ENCODE data around the gene KRTAP19-4.
A peak's percentile ranks its signal among the peaks of the same experiment; 100 is the strongest.
"Not testable (repeated sequence)": the region's sequence is repeated elsewhere in the genome, so short reads cannot be mapped to it uniquely, and the experiment has no call there.

KRTAP19-4 gene, protein sequence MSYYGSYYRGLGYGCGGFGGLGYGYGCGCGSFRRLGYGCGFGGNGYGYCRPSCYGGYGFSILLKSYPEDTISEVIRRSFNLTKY

DNA sequence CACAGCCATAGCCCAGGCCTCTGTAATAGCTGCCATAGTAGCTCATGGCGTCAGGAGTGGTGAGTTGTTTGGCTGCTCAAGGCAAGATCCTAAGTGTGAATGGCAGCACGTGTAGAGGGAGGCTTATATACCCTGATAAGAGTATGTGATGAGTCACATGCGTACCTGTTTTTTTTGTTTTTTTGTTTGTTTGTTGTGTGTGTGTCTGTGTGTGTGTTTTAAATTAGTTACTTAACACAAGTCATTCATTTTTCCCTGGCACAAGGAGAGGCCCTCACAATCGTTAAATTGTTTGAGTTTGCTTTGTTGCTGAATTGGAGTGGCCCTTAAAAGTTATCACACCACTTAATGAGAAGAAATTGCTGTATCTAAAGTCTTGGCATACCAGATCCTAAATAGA is at the start of gene KRTAP19-4:
Gene KRTAP19-4 (minus strand): TSS at position 101 of the 400 bp plus-strand sequence. CDS start 55 bp downstream, at position 46.
- TF ChIP-seq, protein P1, sequence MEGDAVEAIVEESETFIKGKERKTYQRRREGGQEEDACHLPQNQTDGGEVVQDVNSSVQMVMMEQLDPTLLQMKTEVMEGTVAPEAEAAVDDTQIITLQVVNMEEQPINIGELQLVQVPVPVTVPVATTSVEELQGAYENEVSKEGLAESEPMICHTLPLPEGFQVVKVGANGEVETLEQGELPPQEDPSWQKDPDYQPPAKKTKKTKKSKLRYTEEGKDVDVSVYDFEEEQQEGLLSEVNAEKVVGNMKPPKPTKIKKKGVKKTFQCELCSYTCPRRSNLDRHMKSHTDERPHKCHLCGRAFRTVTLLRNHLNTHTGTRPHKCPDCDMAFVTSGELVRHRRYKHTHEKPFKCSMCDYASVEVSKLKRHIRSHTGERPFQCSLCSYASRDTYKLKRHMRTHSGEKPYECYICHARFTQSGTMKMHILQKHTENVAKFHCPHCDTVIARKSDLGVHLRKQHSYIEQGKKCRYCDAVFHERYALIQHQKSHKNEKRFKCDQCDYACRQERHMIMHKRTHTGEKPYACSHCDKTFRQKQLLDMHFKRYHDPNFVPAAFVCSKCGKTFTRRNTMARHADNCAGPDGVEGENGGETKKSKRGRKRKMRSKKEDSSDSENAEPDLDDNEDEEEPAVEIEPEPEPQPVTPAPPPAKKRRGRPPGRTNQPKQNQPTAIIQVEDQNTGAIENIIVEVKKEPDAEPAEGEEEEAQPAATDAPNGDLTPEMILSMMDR (conservative IDR thresholded peaks at IDR 0.05; ENCODE audit: low read depth, low read length), result no peak
- DNase-seq (ENCODE audit: low read depth), result no peak

DNA sequence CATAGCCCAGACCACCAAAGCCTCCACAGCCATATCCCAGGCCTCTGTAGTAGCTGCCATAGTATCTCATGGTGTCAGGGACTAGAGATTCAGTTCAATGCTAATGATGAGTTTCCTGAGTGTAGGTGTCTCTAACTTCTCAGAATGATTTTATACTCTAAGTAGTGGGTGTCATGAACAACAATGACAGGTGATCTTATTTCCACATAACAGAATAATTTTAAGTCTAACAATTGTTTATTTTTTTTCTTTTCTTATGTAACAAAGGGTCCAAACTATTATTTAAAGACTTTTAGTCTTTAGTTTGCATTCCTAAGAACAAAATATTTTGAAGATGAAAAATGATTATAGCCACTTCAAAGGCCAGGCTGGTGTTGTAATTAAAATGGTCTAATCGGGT is 44.8 kb upstream of the KRTAP19-4 start, which contains the start of gene KRTAP19-6:
Gene KRTAP19-6 (minus strand): TSS at position 101 of the 400 bp plus-strand sequence. CDS start 31 bp downstream, at position 70.
- DNase-seq (ENCODE audit: low read depth), result no peak
- no peak within 1 kb of the TSS for H3K4me3 ChIP-seq (ENCODE audit: low read length)
- TF ChIP-seq, protein P1 (conservative IDR thresholded peaks at IDR 0.05; ENCODE audit: low read depth, low read length), result no peak

More for the DNA sequence above, at the start of gene KRTAP19-4:
- H3K4me3 ChIP-seq (ENCODE audit: low read length), result no peak within 1 kb of the TSS

DNA sequence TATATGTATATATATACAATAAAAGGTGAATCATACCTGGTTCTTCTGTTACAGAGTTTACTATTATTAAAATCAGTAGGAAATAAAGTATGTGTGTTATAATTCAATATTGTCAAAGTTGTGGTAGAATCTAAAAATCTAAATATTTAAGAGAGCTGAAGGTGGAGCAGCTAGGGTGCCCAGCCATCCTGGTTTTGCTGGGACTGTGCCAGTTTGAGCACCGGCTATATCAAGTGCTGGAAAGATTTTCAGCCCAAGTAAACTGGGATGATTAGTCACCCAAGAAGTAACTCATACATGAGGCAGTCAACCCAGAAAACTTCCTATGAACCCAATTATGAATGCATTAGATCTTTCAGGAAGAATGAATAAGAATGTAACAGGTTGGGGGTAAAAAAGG is 21.9 kb upstream of the KRTAP19-4 start:
- TF ChIP-seq, protein P1 (conservative IDR thresholded peaks at IDR 0.05; ENCODE audit: low read depth, low read length), result no peak

DNA sequence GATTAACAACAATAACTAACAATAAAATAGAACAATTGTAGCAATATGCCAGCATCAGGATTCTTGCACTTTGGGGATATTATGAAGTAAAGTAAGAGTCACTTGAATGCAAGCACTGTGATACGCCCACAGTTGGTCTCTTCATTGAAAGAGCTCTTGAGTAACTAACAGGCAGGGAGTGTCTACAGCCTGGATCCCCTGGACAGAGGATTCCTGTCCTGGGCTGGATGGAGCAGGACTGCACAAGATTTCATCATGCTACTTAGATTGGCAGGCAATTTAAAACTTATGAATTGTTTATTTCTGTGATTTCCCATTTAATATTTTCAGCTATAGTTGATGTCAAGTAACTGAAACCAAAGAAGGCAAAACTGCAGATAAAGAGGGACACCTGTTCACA is 18.7 kb upstream of the KRTAP19-4 start:
- no peak overlapping the region for H3K4me3 ChIP-seq (ENCODE audit: low read length)
- DNase-seq (ENCODE audit: low read depth), result no peak
- TF ChIP-seq, protein P1 (conservative IDR thresholded peaks at IDR 0.05; ENCODE audit: low read depth, low read length), result no peak

More for the DNA sequence above, 21.9 kb upstream of the KRTAP19-4 start:
- no peak overlapping the region for H3K4me3 ChIP-seq (ENCODE audit: low read length)
- no peak for DNase-seq (ENCODE audit: low read depth)

DNA sequence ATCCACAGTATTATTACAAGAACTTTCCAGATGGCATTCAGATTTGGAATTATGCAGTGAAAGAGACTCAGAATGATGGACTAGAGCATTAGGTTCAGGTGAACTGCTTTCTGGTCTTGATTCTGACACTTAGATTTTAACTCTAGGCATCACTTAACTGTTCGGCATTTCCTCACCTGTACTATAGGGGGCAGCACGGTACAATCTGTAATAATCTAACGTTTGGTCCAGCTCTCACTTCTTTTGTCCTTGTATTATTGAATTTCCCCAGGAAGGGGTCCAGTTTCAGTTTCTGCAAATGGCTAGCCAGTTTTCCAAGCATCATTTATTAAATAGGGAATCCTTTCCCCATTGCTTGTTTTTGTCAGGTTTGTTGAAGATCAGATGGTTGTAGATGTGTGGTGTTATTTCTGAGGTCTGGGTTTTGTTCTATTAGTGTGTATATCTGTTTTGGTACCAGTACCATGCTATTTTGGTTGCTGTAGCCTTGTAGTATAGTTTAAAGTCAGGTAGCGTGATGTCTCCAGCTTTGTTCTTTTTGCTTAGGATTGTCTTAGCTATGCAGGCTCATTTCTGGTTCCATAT is 8.7 kb upstream of the KRTAP19-4 start:
- H3K4me3 ChIP-seq (ENCODE audit: low read length); DNase-seq (ENCODE audit: low read depth): not testable (repeated sequence)
- TF ChIP-seq, protein P1 (conservative IDR thresholded peaks at IDR 0.05; ENCODE audit: low read depth, low read length), result peak; percentile 15

DNA sequence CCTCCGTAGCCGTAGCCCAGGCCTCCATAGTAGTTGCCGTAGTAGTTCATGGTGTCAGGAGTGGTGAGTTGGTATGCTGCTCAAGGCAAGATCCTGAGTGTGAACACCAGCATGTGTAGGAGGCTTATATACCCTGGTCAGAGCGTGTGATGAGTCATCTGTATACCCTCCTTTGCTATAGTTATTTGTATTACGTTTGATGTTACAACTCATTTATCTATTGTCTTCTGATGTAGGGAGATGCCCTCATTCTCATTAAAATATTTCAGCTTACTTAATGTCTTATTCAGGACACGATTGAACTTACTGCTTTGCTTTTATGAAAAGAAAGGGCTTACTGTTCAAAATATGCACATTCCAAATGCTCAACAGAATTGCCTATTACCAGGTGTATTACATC is 5.1 kb upstream of the KRTAP19-4 start, which contains the start of gene KRTAP19-5:
Gene KRTAP19-5 (minus strand): TSS at position 101 of the 400 bp plus-strand sequence. CDS start 51 bp downstream, at position 50.
- no peak for DNase-seq (ENCODE audit: low read depth)
- no peak within 1 kb of the TSS for H3K4me3 ChIP-seq (ENCODE audit: low read length)
- TF ChIP-seq, protein P1 (conservative IDR thresholded peaks at IDR 0.05; ENCODE audit: low read depth, low read length), result no peak

DNA sequence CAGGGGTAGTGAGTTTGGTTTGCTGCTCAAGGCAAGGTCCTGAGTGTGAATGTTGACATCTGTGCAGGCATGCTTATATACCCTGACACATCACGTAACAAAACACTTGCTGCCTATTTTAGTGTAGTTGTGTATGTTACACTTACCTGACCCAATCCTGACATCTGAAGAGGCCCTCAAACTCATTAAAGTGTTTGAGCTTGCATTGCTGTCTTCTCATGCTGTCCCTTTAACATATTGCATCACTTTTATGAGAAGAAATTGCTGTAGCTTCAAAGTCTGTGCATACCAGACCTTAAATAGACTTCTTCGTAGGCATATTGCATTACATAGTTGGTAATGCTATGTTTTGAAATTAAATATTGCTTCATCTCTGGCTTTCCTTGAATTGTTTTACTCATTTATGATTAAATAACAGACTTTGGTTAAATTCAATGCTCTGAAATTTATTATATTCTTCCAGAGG is 5.0 kb downstream of the KRTAP19-4 start, which contains the start of gene KRTAP19-3:
Gene KRTAP19-3 (minus strand): TSS at position 51 of the 466 bp plus-strand sequence. CDS start 56 bp downstream, outside the sequence.
- DNase-seq (ENCODE audit: low read depth), result no peak
- TF ChIP-seq, protein P1 (conservative IDR thresholded peaks at IDR 0.05; ENCODE audit: low read depth, low read length), result no peak

More for the DNA sequence above, 5.0 kb downstream of the KRTAP19-4 start, which contains the start of gene KRTAP19-3:
- H3K4me3 ChIP-seq (ENCODE audit: low read length), result no peak within 1 kb of the TSS

Measured in retinal pigment epithelial cell (primary cell).